Lower leg skin (tissue), 3 donors: ENCODE data around the gene EN2.

ENCODE experiments used
- POLR2A ChIP-seq, 2 donors: fragments of 450-650 bp; IDR thresholded peaks; one replicate each; pipeline ENCODE4 v1.6.1; 2016 to 2017; ENCODE audit warnings: antibody characterized with exemption in 2 of 2, mild to moderate bottlenecking in 1 of 2, moderate library complexity in 1 of 2
- TF ChIP-seq, protein P1 (sequence below), 3 donors: fragments of 450-650 bp; IDR thresholded peaks; one replicate each; pipeline ENCODE4 v1.5.1; 2016; ENCODE audit warnings: antibody characterized with exemption in 3 of 3, mild to moderate bottlenecking in 3 of 3, moderate library complexity in 2 of 3

DNA sequence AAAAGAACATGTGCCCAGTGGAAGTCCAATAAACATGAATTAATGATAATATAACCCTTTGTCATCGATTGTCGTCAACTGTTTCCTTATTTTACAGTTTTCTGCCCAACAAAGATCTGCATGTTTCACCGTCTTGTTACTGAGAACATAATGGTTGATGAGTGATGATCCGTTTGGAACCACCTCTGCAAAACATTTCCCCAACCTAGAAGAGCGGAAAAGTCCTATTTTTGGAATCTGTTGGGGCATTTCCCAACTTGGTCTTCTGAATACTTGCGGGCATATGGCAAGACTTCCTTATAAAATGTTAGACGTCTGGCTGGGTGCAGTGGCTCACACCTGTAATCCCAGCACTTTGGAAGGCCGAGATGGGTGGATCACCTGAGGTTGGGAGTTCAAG is 56.4 kb downstream of the EN2 start:
- TF ChIP-seq, protein P1, sequence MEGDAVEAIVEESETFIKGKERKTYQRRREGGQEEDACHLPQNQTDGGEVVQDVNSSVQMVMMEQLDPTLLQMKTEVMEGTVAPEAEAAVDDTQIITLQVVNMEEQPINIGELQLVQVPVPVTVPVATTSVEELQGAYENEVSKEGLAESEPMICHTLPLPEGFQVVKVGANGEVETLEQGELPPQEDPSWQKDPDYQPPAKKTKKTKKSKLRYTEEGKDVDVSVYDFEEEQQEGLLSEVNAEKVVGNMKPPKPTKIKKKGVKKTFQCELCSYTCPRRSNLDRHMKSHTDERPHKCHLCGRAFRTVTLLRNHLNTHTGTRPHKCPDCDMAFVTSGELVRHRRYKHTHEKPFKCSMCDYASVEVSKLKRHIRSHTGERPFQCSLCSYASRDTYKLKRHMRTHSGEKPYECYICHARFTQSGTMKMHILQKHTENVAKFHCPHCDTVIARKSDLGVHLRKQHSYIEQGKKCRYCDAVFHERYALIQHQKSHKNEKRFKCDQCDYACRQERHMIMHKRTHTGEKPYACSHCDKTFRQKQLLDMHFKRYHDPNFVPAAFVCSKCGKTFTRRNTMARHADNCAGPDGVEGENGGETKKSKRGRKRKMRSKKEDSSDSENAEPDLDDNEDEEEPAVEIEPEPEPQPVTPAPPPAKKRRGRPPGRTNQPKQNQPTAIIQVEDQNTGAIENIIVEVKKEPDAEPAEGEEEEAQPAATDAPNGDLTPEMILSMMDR (IDR thresholded peaks at IDR 0.05): no peak
- TF ChIP-seq POLR2A (IDR thresholded peaks at IDR 0.05): no peak
